Skeletal muscle tissue (tissue), 4 donors: ENCODE results near the gene NTN1. TPM values are rescaled to one million over a fixed set of nuclear protein-coding genes. Genes with fewer than 3 reads are reported as not detected.

ENCODE experiments used
- H3K27ac ChIP-seq: one replicate; pipeline ENCODE4 v1.7.0; 2013; ENCODE audit warnings: mild to moderate bottlenecking, low read depth, low read length, inconsistent platforms
- H3K27me3 ChIP-seq, 3 donors: one replicate each; pipeline ENCODE4 v1.7.0; 2013; ENCODE audit warnings: low read length in 3 of 3; ENCODE audit not compliant: control insufficient read depth in 3 of 3, insufficient read depth in 3 of 3
- H3K36me3 ChIP-seq, 3 donors: one replicate each; pipeline ENCODE4 v1.7.0; 2013; ENCODE audit warnings: low read length in 3 of 3; ENCODE audit not compliant: control insufficient read depth in 3 of 3, insufficient read depth in 3 of 3
- H3K4me1 ChIP-seq, 3 donors: one replicate each; pipeline ENCODE4 v1.7.0; 2013; ENCODE audit warnings: low read length in 3 of 3, mild to moderate bottlenecking in 3 of 3; ENCODE audit not compliant: control insufficient read depth in 3 of 3, insufficient read depth in 3 of 3
- H3K4me3 ChIP-seq, 3 donors: one replicate each; pipeline ENCODE4 v1.7.0; 2013; ENCODE audit warnings: low read length in 3 of 3
- H3K9ac ChIP-seq, 3 donors: one replicate each; pipeline ENCODE4 v1.7.0; 2013; ENCODE audit warnings: low read length in 3 of 3, mild to moderate bottlenecking in 3 of 3, moderate library complexity in 2 of 3, low read depth in 1 of 3
- H3K9me3 ChIP-seq, 3 donors: one replicate each; pipeline ENCODE4 v1.7.0; 2013; ENCODE audit warnings: low read length in 3 of 3; ENCODE audit not compliant: control insufficient read depth in 3 of 3
- total RNA-seq: library from RNA; depleted of rRNA; stranded (reverse); fragments of >200 nt; gene quantifications from one replicate; pipeline ENCODE4 v1.2.3, GENCODE V29; 2014
- donor health status: Osteomylitis.

NTN1 gene
- total RNA-seq, 1 donor from 2014 or later = 6.8 TPM

DNA sequence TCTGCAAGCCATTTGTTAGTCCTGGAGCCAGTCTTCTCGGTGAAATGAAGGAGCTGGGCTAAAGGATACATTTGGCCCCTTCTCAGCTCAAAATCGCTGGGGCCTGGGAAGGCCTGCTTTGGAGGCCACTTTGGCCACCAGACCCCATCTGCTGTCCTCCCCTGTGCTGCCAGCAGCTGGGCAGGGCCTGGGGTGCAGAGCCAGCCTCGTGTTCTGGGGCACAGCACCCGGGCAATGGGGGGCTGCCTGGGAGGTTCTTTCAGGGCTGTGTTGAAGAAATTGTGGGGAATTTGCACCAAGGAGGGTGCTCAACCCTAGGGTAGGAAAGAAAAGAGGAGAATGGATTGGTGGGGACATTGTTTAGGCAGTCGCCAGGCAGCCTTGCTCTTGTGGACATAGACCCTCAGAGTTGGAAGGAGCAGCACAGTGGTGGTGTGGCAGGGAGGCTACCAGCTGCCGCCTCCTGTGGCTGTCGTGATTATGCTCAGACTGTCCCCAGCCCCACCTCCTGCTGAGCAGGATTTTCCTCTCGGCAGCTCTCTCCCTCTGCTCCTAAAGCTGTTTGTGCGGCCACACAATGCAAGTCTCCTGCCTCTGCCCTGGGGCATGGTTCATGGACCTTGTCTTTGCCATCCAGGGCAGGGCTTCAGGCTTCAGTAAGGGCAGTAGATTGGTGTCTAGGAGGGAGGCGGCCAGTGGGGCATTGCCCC is 174.8 kb downstream of the NTN1 start:
- Histone ChIP-seq H3K27ac (no peak overlapping the region), H3K27me3 (no peaks in the 10 kb centered on the region), H3K36me3 (no peaks in the 10 kb centered on the region), H3K9ac (no peak overlapping the region), H3K4me3 (no peak overlapping the region), H3K9me3 (no peaks in the 10 kb centered on the region), H3K4me1 (peaks cover 15 to 16% (median 15%) of the 10 kb centered on the region in 3 donors)

DNA sequence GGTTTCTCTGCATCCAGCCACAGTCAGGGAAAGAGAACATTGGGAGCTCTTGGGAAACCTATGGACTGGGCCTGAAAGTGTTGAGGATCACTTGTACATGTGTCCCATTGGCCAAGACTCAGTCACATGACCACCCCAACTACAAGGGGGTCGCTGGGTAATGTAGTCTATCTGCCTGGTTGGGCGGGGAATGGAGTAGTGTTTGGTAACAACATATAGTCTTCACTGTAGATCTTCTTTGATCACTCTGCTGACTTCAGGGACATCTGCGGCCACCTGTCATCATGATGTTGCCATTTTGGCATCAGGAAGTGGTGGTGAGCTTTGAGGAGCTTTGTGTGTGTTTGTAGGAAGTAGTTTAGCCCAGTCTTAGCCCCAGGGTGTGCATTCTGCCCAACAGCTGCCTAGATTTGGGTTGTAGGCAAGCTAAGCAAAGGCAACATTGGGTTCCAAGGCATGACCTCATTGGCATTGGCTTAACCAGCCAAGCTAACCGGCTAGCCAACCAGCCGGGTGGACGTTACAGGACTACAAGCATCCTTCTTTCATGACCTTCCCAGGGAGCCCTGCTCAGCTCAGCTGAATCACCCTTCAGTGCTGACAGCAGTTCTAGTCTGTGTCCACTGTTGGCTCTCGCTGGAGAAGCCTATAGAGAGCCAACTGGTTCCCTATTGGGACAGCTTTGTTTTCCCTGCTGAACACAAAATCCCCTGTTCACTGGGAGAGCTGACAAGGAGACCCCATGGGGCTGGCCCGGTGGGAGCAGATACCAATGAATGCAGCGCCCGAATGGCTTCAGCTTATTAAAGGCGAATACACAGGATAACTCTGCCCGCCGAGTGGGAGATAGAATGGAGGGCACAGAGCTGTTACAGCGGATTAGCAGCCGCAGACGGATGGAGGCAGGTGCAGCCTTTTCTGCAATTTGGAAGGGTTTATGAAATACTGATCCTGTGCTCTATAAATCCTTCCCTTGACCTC is 178.6 kb downstream of the NTN1 start:
- no peaks in the 10 kb centered on the region for H3K36me3 ChIP-seq
- H3K9me3 ChIP-seq = no peaks in the 10 kb centered on the region
- no peak overlapping the region for H3K9ac ChIP-seq
- peak overlapping the region; percentile 1 for H3K27ac ChIP-seq
- H3K4me1 ChIP-seq = peaks cover 18 to 20% (median 20%) of the 10 kb centered on the region in 3 donors
- no peaks in the 10 kb centered on the region for H3K27me3 ChIP-seq
- peak overlapping the region in 1 of 3 donors; percentile 17 for H3K4me3 ChIP-seq

DNA sequence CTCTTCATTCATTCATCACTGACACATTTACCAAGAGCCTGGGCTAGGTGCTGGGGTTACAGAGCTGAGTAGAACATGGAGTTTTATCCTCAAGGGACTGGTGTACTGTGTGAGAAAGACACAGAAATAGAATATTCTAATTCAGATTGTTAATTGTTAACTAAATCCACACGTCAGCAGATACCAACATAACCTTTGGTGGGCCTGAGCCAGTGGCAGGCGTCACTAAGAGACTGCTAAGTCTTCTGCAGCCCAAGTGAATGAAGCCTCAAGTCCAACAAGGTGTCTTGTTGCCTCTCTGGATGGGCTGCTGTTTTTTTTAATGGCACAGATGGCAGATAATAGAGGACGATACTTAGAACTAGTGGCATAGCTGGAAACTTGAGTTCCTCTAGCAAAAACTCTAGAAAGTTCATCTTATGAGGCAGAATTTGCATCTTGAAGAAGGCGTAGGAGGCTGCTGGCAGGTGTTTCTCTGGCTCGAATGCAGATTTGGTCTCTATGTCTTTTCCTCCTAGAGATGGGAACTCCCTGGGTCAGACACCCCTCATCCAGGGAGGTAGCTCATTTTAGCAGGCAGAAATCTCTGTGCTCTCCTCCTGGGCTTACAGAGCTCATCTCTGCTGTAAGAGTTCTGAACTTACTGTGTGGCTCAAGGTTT is 179.5 kb downstream of the NTN1 start:
- H3K27ac ChIP-seq = no peak overlapping the region
- no peak overlapping the region for H3K9ac ChIP-seq
- peaks cover 20 to 25% (median 20%) of the 10 kb centered on the region in 3 donors for H3K4me1 ChIP-seq
- H3K9me3 ChIP-seq = no peaks in the 10 kb centered on the region
- H3K4me3 ChIP-seq = no peak overlapping the region
- H3K27me3 ChIP-seq = peaks cover 0 to 5% (median 0%) of the 10 kb centered on the region in 3 donors
- no peaks in the 10 kb centered on the region for H3K36me3 ChIP-seq

DNA sequence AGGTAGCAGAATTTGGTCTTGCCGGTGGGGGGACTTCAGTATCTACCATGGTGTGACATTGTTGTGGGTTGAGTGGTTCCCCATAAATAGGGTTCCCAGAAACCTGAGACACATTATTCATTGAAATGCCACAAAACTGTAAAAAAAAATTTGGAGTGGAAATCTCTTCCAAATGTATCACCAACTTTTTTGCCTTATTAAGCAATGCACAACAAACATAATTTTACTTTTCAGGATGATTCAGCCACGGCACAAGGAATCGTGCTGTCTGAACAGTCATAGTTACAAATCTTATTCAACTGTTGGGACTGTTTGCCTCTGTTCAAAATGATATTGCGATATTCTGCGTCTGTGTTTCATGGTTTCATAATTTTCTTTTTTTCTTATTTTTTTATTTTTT is 181.2 kb downstream of the NTN1 start:
- Histone ChIP-seq H3K27ac (no peak overlapping the region), H3K9ac (no peak overlapping the region), H3K36me3 (no peaks in the 10 kb centered on the region), H3K9me3 (no peaks in the 10 kb centered on the region), H3K27me3 (peaks cover 0 to 10% (median 6%) of the 10 kb centered on the region in 3 donors), H3K4me1 (peaks cover 20 to 30% (median 27%) of the 10 kb centered on the region in 3 donors), H3K4me3 (no peak overlapping the region)

DNA sequence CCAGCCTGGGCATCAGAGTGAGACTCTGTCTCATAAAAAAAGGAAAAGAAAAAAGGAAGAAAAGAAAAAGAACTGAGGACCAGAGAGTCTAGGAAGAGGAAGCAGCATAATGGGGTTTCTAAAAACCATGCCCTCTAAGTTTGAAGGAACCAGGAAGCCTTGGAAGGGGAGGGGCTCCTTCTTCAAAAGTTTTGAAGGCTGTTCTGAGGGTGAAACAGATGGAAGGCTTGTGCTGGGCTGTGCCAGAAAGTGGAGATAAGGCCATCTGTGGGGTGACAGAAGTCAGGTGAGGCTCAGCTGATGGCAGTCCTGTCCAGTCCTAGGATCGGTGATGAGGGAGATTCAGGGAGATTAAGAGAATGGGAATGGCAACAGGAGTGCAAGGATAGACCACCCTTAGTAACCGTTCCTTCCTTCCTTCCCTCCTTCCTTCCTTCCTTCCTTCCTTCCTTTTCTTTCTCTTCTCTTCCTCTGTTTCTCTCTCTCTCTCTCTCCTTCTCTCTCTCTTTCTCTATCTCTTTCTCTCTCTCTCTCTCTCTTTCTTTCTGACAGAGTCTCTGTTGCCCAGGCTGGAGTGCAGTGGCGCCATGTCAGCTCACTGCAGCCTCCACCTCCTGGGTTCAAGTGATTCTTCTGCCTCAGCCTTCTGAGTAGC is 182.6 kb downstream of the NTN1 start:
- peaks cover 20 to 30% (median 27%) of the 10 kb centered on the region in 3 donors for H3K4me1 ChIP-seq
- H3K9me3 ChIP-seq = no peaks in the 10 kb centered on the region
- peaks cover 0 to 12% (median 12%) of the 10 kb centered on the region in 3 donors for H3K27me3 ChIP-seq
- no peaks in the 10 kb centered on the region for H3K36me3 ChIP-seq
- no peak overlapping the region for H3K27ac ChIP-seq
- no peak overlapping the region for H3K9ac ChIP-seq
- no peak overlapping the region for H3K4me3 ChIP-seq

DNA sequence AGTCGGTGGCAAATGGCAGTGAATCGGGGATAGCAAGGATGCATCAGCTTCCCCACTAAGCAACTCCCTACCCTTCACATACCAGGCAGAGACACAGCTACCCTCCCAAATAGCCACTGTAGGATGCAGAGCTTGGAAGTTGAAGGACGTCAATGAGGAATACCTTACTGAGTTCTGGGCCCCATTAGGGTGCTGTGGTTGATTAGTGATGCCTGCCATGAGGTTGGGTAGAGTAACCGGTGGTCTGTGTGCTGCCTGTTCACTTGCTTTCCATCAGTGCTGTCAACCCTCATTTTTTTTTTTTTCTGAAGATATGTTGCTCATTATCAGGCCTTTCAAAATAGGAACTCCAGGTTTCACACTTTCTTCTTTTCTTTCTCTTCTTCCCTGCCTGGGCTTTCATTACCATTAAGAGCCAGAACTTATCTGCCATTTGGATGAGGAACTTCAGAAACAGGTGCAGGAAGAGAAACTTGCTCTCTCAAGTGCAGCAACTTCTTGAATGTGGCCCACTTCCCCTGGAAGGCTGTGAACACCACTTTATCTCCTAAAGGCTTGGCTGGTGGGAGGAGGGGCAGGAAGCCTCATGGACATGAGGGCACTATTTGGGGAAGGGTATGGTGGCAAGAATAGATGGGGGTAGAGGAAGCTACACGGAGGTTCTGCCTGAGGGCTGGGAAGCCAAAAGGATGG is 183.5 kb downstream of the NTN1 start:
- Histone ChIP-seq H3K36me3 (no peaks in the 10 kb centered on the region), H3K9me3 (no peaks in the 10 kb centered on the region)

DNA sequence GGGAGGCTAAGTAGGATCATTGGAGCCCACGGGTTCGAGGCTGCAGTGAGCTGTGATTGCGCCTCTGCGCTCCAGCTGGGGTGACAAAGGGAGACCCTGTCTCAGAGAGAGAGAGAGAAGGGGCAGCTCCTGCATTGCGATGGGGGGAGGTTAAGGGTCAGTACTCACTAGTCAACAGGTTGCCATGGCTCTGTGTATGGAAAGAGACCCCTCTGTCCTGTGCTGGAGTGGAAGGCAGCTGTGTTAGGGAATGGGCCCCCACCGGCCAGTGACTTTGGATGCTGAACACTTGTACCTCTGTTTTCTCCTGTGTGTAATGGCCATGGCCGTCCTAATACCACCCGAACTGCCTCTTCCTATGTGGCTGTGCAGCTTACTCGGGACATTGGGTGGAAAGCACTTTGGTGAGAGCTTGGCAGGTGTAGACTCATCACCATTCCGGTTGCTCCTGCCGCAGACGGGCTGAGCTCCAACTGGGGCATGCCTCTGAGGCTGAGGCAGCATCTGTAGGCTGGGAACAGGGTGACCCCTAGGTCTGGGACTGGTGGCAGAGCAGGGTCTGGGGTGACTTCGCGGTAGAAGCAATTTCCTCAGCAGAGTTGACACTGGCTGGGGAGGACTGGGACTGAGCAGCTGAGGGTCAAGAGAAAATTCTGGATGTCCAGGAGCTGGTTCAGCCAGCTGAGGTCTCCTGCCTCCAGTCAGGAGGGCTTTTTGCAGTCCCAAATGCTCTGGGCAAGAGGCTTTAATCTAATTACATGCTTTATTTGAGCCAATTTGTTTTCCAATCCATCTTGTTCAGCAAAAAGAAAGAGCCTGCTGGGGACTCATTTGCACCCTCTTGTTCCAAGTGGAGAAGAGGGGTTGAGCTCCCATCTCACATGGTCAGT is 184.5 kb downstream of the NTN1 start:
- peaks cover 0 to 12% (median 12%) of the 10 kb centered on the region in 3 donors for H3K27me3 ChIP-seq
- H3K36me3 ChIP-seq = no peaks in the 10 kb centered on the region
- H3K27ac ChIP-seq = no peak overlapping the region
- H3K4me3 ChIP-seq = no peak overlapping the region
- H3K9ac ChIP-seq = peak overlapping the region in 1 of 3 donors; percentile 51
- peaks cover 8 to 18% (median 15%) of the 10 kb centered on the region in 3 donors for H3K4me1 ChIP-seq
- H3K9me3 ChIP-seq = no peaks in the 10 kb centered on the region

More for the DNA sequence above, 183.5 kb downstream of the NTN1 start:
- no peak overlapping the region for H3K27ac ChIP-seq
- H3K4me1 ChIP-seq = peaks cover 18 to 28% (median 25%) of the 10 kb centered on the region in 3 donors
- no peak overlapping the region for H3K9ac ChIP-seq
- H3K4me3 ChIP-seq = no peak overlapping the region
- H3K27me3 ChIP-seq = peaks cover 0 to 12% (median 12%) of the 10 kb centered on the region in 3 donors

DNA sequence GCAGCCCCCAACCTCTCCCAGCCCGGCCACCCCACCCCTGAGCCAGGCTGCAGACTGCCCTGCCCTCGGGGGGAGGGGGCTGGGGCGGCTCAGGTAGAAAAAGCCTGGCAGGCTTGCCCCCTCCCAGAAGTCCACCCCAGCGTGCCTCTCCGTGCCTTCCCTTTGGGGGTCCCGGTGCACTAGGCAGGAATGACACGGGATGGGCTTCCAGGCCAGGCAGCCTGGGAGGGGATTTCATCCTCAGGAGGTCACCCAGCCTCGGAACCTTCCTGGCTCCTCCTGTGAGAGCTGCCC is 185.0 kb downstream of the NTN1 start:
- H3K27ac ChIP-seq = no peak overlapping the region
- H3K36me3 ChIP-seq = no peaks in the 10 kb centered on the region
- H3K4me3 ChIP-seq = no peak overlapping the region
- H3K9me3 ChIP-seq = no peaks in the 10 kb centered on the region
- H3K9ac ChIP-seq = no peak overlapping the region
- H3K27me3 ChIP-seq = peaks cover 0 to 12% (median 12%) of the 10 kb centered on the region in 3 donors
- H3K4me1 ChIP-seq = peaks cover 2 to 12% (median 9%) of the 10 kb centered on the region in 3 donors
